ENCODE data around the gene TPK1.

The TPK1 gene

GRCh38 chr7:144508702-144509101 is 327.2 kb downstream of the TPK1 start:
- Histone ChIP-seq H3K4me1 (no peaks in the 10 kb centered on the region), H3K36me3 (no peaks in the 10 kb centered on the region), H3K9ac (no peak overlapping the region), H3K4me3 (no peak overlapping the region), H3K27ac (no peak overlapping the region), H4K20me1 (no peaks in the 10 kb centered on the region), H3K9me3 (no peaks in the 10 kb centered on the region), H3K4me2 (no peak overlapping the region), H3K27me3 (no peaks in the 10 kb centered on the region)
- TF ChIP-seq Cebpa-rat (IDR thresholded peaks at IDR 0.05): no peak

GRCh38 chr7:144503215-144503614 is 332.6 kb downstream of the TPK1 start:
- H3K27me3 ChIP-seq: no peaks in the 10 kb centered on the region
- H4K20me1 ChIP-seq: no peaks in the 10 kb centered on the region
- H3K9ac ChIP-seq: no peak overlapping the region
- H3K4me1 ChIP-seq: no peaks in the 10 kb centered on the region
- H3K27ac ChIP-seq: no peak overlapping the region
- no peaks in the 10 kb centered on the region for H3K9me3 ChIP-seq
- H3K36me3 ChIP-seq: no peaks in the 10 kb centered on the region
- H3K4me2 ChIP-seq: no peak overlapping the region
- no peak overlapping the region for H3K4me3 ChIP-seq
- TF ChIP-seq Cebpa-rat (IDR thresholded peaks at IDR 0.05): no peak

GRCh38 chr7:144500225-144500624 is 335.6 kb downstream of the TPK1 start:
- H3K4me3 ChIP-seq: no peak overlapping the region
- H3K36me3 ChIP-seq: no peaks in the 10 kb centered on the region
- H3K4me1 ChIP-seq: no peaks in the 10 kb centered on the region
- H3K27me3 ChIP-seq: no peaks in the 10 kb centered on the region
- no peaks in the 10 kb centered on the region for H3K9me3 ChIP-seq
- no peak overlapping the region for H3K9ac ChIP-seq
- no peak overlapping the region for H3K27ac ChIP-seq
- H4K20me1 ChIP-seq: no peaks in the 10 kb centered on the region
- H3K4me2 ChIP-seq: no peak overlapping the region
- no peak for TF ChIP-seq Cebpa-rat (IDR thresholded peaks at IDR 0.05)

- H3K4me3 ChIP-seq: no peak overlapping the region
- H4K20me1 ChIP-seq: no peaks in the 10 kb centered on the region
- H3K4me1 ChIP-seq: no peaks in the 10 kb centered on the region
- no peaks in the 10 kb centered on the region for H3K27me3 ChIP-seq
- H3K27ac ChIP-seq: no peak overlapping the region
- no peaks in the 10 kb centered on the region for H3K9me3 ChIP-seq
- H3K4me2 ChIP-seq: no peak overlapping the region
- TF ChIP-seq Cebpa-rat (IDR thresholded peaks at IDR 0.05): no peak
- H3K36me3 ChIP-seq: no peaks in the 10 kb centered on the region
- no peak overlapping the region for H3K9ac ChIP-seq
These were observed 338.6 kb downstream of the TPK1 start for GRCh38 chr7:144497282-144497681.

GRCh38 chr7:144494355-144494754 is 341.5 kb downstream of the TPK1 start:
- no peaks in the 10 kb centered on the region for H3K4me1 ChIP-seq
- no peaks in the 10 kb centered on the region for H4K20me1 ChIP-seq
- no peaks in the 10 kb centered on the region for H3K9me3 ChIP-seq
- H3K4me2 ChIP-seq: no peak overlapping the region
- TF ChIP-seq Cebpa-rat (IDR thresholded peaks at IDR 0.05): no peak
- no peak overlapping the region for H3K9ac ChIP-seq
- no peaks in the 10 kb centered on the region for H3K27me3 ChIP-seq
- no peak overlapping the region for H3K27ac ChIP-seq
- no peak overlapping the region for H3K4me3 ChIP-seq
- no peaks in the 10 kb centered on the region for H3K36me3 ChIP-seq

- H3K36me3 ChIP-seq: no peaks in the 10 kb centered on the region
- H3K27ac ChIP-seq: no peak overlapping the region
- no peaks in the 10 kb centered on the region for H3K27me3 ChIP-seq
- H3K9ac ChIP-seq: no peak overlapping the region
- no peak overlapping the region for H3K4me2 ChIP-seq
- H3K4me1 ChIP-seq: no peaks in the 10 kb centered on the region
- no peaks in the 10 kb centered on the region for H3K9me3 ChIP-seq
- H3K4me3 ChIP-seq: no peak overlapping the region
- no peak for TF ChIP-seq Cebpa-rat (IDR thresholded peaks at IDR 0.05)
- no peaks in the 10 kb centered on the region for H4K20me1 ChIP-seq
These were observed 346.3 kb downstream of the TPK1 start for GRCh38 chr7:144489504-144489903.

GRCh38 chr7:144488977-144489376 is 346.9 kb downstream of the TPK1 start:
- Histone ChIP-seq H3K27ac (no peak overlapping the region), H4K20me1 (no peaks in the 10 kb centered on the region), H3K27me3 (no peaks in the 10 kb centered on the region), H3K4me3 (no peak overlapping the region), H3K36me3 (no peaks in the 10 kb centered on the region), H3K9me3 (no peaks in the 10 kb centered on the region), H3K4me2 (no peak overlapping the region), H3K9ac (no peak overlapping the region), H3K4me1 (no peaks in the 10 kb centered on the region)
- TF ChIP-seq Cebpa-rat (IDR thresholded peaks at IDR 0.05): no peak

- Histone ChIP-seq H3K4me3 (no peak overlapping the region), H3K4me2 (no peak overlapping the region)
- no peak for TF ChIP-seq Cebpa-rat (IDR thresholded peaks at IDR 0.05)
These were observed 348.0 kb downstream of the TPK1 start for GRCh38 chr7:144487901-144488300.

GRCh38 chr7:144484445-144484844 is 351.4 kb downstream of the TPK1 start:
- TF ChIP-seq Cebpa-rat (IDR thresholded peaks at IDR 0.05): no peak
- no peak overlapping the region for H3K4me2 ChIP-seq
- no peaks in the 10 kb centered on the region for H3K27me3 ChIP-seq
- no peaks in the 10 kb centered on the region for H3K9me3 ChIP-seq
- H3K9ac ChIP-seq: no peak overlapping the region
- H3K4me3 ChIP-seq: no peak overlapping the region
- H3K36me3 ChIP-seq: no peaks in the 10 kb centered on the region
- no peaks in the 10 kb centered on the region for H3K4me1 ChIP-seq
- H3K27ac ChIP-seq: no peak overlapping the region
- no peaks in the 10 kb centered on the region for H4K20me1 ChIP-seq

More at GRCh38 chr7:144487901-144488300, 348.0 kb downstream of the TPK1 start:
- H3K27me3 ChIP-seq: no peaks in the 10 kb centered on the region
- H4K20me1 ChIP-seq: no peaks in the 10 kb centered on the region
- no peak overlapping the region for H3K9ac ChIP-seq
- no peak overlapping the region for H3K27ac ChIP-seq
- H3K36me3 ChIP-seq: no peaks in the 10 kb centered on the region
- no peaks in the 10 kb centered on the region for H3K9me3 ChIP-seq
- H3K4me1 ChIP-seq: no peaks in the 10 kb centered on the region

- no peaks in the 10 kb centered on the region for H3K27me3 ChIP-seq
- H3K27ac ChIP-seq: no peak overlapping the region
- H3K4me3 ChIP-seq: no peak overlapping the region
- H3K4me1 ChIP-seq: no peaks in the 10 kb centered on the region
- no peaks in the 10 kb centered on the region for H3K36me3 ChIP-seq
- H4K20me1 ChIP-seq: no peaks in the 10 kb centered on the region
- no peaks in the 10 kb centered on the region for H3K9me3 ChIP-seq
- no peak overlapping the region for H3K4me2 ChIP-seq
- TF ChIP-seq Cebpa-rat (IDR thresholded peaks at IDR 0.05): no peak
- H3K9ac ChIP-seq: no peak overlapping the region
These were observed 352.7 kb downstream of the TPK1 start for GRCh38 chr7:144483189-144483588.

- no peak overlapping the region for H3K9ac ChIP-seq
- no peaks in the 10 kb centered on the region for H3K4me1 ChIP-seq
- H3K27ac ChIP-seq: no peak overlapping the region
- no peaks in the 10 kb centered on the region for H4K20me1 ChIP-seq
- TF ChIP-seq Cebpa-rat (IDR thresholded peaks at IDR 0.05): no peak
- H3K36me3 ChIP-seq: no peaks in the 10 kb centered on the region
- no peaks in the 10 kb centered on the region for H3K27me3 ChIP-seq
- H3K4me3 ChIP-seq: no peak overlapping the region
- H3K4me2 ChIP-seq: no peak overlapping the region
- no peaks in the 10 kb centered on the region for H3K9me3 ChIP-seq
These were observed 354.0 kb downstream of the TPK1 start for GRCh38 chr7:144481833-144482232.

Data from BLaER1 (cell line).